HepG2 (cell line): ENCODE measurements around the gene WWC1. TPM values are rescaled to one million over a fixed set of nuclear protein-coding genes. Genes with fewer than 3 reads are reported as not detected.

ENCODE experiments used
- ATF4 ChIP-seq, 2 experiments: fragments of 450-650 bp in 1 of 2; sonication (generic) in 1 of 2; formaldehyde crosslinking; IDR thresholded peaks; 2 replicates each; pipeline versions ENCODE4 v1.5.0 to v1.8.0; 2020 to 2022; ENCODE audit warnings: mild to moderate bottlenecking in 1 of 2, missing genetic modification reagents in 1 of 2
- LCORL ChIP-seq, 2 experiments: fragments of 450-650 bp in 1 of 2; sonication (generic) in 1 of 2; formaldehyde crosslinking in 1 of 2; IDR thresholded peaks; 2 replicates each; pipeline versions ENCODE4 v1.5.0 to v1.6.1; 2017 to 2020; ENCODE audit warnings: antibody characterized with exemption in 1 of 2, missing genetic modification reagents in 1 of 2
- NPAS2 ChIP-seq: sonication (generic); formaldehyde crosslinking; IDR thresholded peaks from 2 replicates; pipeline ENCODE4 v1.8.0; 2022; ENCODE audit warnings: mild to moderate bottlenecking, missing genetic modification reagents, borderline replicate concordance
- PRDM10 ChIP-seq: sonication (generic); formaldehyde crosslinking; IDR thresholded peaks from 2 replicates; pipeline ENCODE4 v1.4.0; 2020; ENCODE audit warnings: low read depth, missing genetic modification reagents
- PRDM15 ChIP-seq: sonication (generic); formaldehyde crosslinking; IDR thresholded peaks from 2 replicates; pipeline ENCODE4 v1.4.0; 2020; ENCODE audit warnings: missing genetic modification reagents
- PRDM4 ChIP-seq: sonication (generic); formaldehyde crosslinking; IDR thresholded peaks from 2 replicates; pipeline ENCODE4 v1.9.0; 2021; ENCODE audit warnings: missing genetic modification reagents, borderline replicate concordance
- RFXANK ChIP-seq: IDR thresholded peaks from 2 replicates; pipeline ENCODE4 v1.6.1; 2016
- SAFB2 ChIP-seq: sonication (generic); formaldehyde crosslinking; IDR thresholded peaks from 2 replicates; pipeline ENCODE4 v1.5.1; 2020; ENCODE audit warnings: missing genetic modification reagents, low read depth, mild to moderate bottlenecking, borderline replicate concordance
- TBL1XR1 ChIP-seq: fragments of 150-350 bp; IDR thresholded peaks from 2 replicates; pipeline ENCODE4 v1.6.1; 2014; ENCODE audit warnings: borderline replicate concordance, low read length; ENCODE audit not compliant: partially characterized antibody
- ZBTB33 ChIP-seq: sonication (generic); formaldehyde crosslinking; IDR thresholded peaks from 2 replicates; pipeline ENCODE4 v1.4.0; 2020; ENCODE audit warnings: missing genetic modification reagents
- ZFP37 ChIP-seq: sonication (generic); formaldehyde crosslinking; IDR thresholded peaks from 2 replicates; pipeline ENCODE4 v1.4.0; 2020; ENCODE audit warnings: missing genetic modification reagents, borderline replicate concordance
- ZNF550 ChIP-seq: sonication (generic); formaldehyde crosslinking; IDR thresholded peaks from 2 replicates; pipeline ENCODE4 v1.4.0; 2020; ENCODE audit warnings: mild to moderate bottlenecking, missing genetic modification reagents, borderline replicate concordance
- ZNF556 ChIP-seq: sonication (generic); formaldehyde crosslinking; IDR thresholded peaks from 2 replicates; pipeline ENCODE4 v1.4.0; 2020; ENCODE audit warnings: mild to moderate bottlenecking, missing genetic modification reagents, borderline replicate concordance
- polyA plus RNA-seq, 8 experiments: library from polyadenylated mRNA; depleted of rRNA in 3 of 8; stranded (reverse) in 7 of 8; unstranded in 1 of 8; fragments of >200 nt; fragmentation: Illumina TruSeq in 4 of 8; extraction: Trizol in 4 of 8; gene quantifications; 2 replicates each; pipeline versions ENCODE4 v1.2.1 to v1.2.3, GENCODE V29; 2011 to 2016; ENCODE audit warnings: low read depth in 4 of 8, missing spikeins in 1 of 8, mixed read lengths in 1 of 8; ENCODE audit not compliant: insufficient read depth in 1 of 8
- total RNA-seq, 5 experiments: library from RNA; depleted of rRNA; stranded (reverse); fragments of >200 nt; fragmentation: Illumina TruSeq; extraction: Trizol; gene quantifications; 2 replicates each; pipeline ENCODE4 v1.2.3, GENCODE V29; 2016; ENCODE audit warnings: low read depth in 1 of 5

Gene WWC1
- total and polyA plus RNA-seq, 2 of the 13 experiments (the other 11 are each of a cell fraction or from before 2014, with no cell fraction given), result 8.3 to 17.9 TPM

GRCh38 chr5:168362097-168362885, 70.8 kb downstream of the WWC1 start (continued):
- TF ChIP-seq ZBTB33 (CRISPR knock-in tag) (no peak), ATF4 (CRISPR knock-in tag; IDR thresholded peaks at IDR 0.05) (peak in 1 of 2 experiments; percentile 76; a peak in 2 of 4 replicates), SAFB2 (CRISPR knock-in tag) (no peak; the same call in 1 of the 2 replicates), PRDM15 (no peak), ZNF556 (CRISPR knock-in tag) (peak; percentile 20; the same call in 1 of the 2 replicates), NPAS2 (CRISPR knock-in tag) (no peak), TBL1XR1 (peak; percentile 34), LCORL (IDR thresholded peaks at IDR 0.05) (no peak), LCORL (CRISPR knock-in tag; IDR thresholded peaks at IDR 0.05) (peak; percentile 92), PRDM10 (peak; percentile 86), ZFP37 (no peak), RFXANK (0 out of 2 replicates have a peak, but pooled peaks have one; percentile 41), PRDM4 (CRISPR knock-in tag) (no peak), ZNF550 (CRISPR knock-in tag) (no peak)
